CD1c-positive myeloid dendritic cell (primary cell): Measurements from ENCODE around the gene KRTAP3-1.
"Not testable (repeated sequence)": the region's sequence is repeated elsewhere in the genome, so short reads cannot be mapped to it uniquely, and the experiment has no call there.

Source experiments
- DNase-seq: peaks from one replicate; pipeline ENCODE4 v3.0.0-alpha.2; 2016; ENCODE audit errors: extremely low spot score

Gene KRTAP3-1

GRCh38 chr17:41008811-41009210 lies at the start of gene KRTAP3-1:
TSS of gene KRTAP3-1 (minus strand) at chr17:41009128. CDS start at chr17:41009074, 54 bp downstream.
- DNase-seq: no peak

GRCh38 chr17:41057547-41057946 lies 48.6 kb upstream of the KRTAP3-1 start:
- DNase-seq: no peak

GRCh38 chr17:41055130-41055529 lies 46.2 kb upstream of the KRTAP3-1 start, which contains the start of gene KRTAP2-2:
TSS of gene KRTAP2-2 (minus strand) at chr17:41055230. CDS start at chr17:41055211, 19 bp downstream.
- DNase-seq: not testable (repeated sequence)

GRCh38 chr17:41054556-41054955 lies 45.6 kb upstream of the KRTAP3-1 start:
- not testable (repeated sequence) for DNase-seq

- no peak for DNase-seq
Observed at GRCh38 chr17:41054025-41054424, 45.1 kb upstream of the KRTAP3-1 start.

GRCh38 chr17:41052566-41052965 lies 43.6 kb upstream of the KRTAP3-1 start:
- DNase-seq: no peak

- DNase-seq: no peak
Observed at GRCh38 chr17:41049110-41049509, 40.2 kb upstream of the KRTAP3-1 start.

- no peak for DNase-seq
Observed at GRCh38 chr17:41048441-41048840, 39.5 kb upstream of the KRTAP3-1 start.

- not testable (repeated sequence) for DNase-seq
Observed at GRCh38 chr17:41046735-41047465, 38.0 kb upstream of the KRTAP3-1 start, which contains the start of gene KRTAP2-1. TSS of gene KRTAP2-1 (minus strand) at chr17:41047316. CDS start at chr17:41047267, 49 bp downstream.

GRCh38 chr17:41042953-41043352 lies 34.0 kb upstream of the KRTAP3-1 start:
- DNase-seq: no peak

GRCh38 chr17:41040783-41041571 lies 32.0 kb upstream of the KRTAP3-1 start, which contains the start of gene KRTAP1-1:
TSS of gene KRTAP1-1 (minus strand) at chr17:41041450. CDS start at chr17:41041397, 53 bp downstream.
- not testable (repeated sequence) for DNase-seq

GRCh38 chr17:41037853-41038350 lies 29.0 kb upstream of the KRTAP3-1 start:
- no peak for DNase-seq

GRCh38 chr17:41034346-41034935 lies 25.5 kb upstream of the KRTAP3-1 start, which contains the start of gene KRTAP1-3:
TSS of gene KRTAP1-3 (minus strand) at chr17:41034874. CDS start at chr17:41034821, 53 bp downstream.
- not testable (repeated sequence) for DNase-seq

- DNase-seq: no peak
Observed at GRCh38 chr17:41029633-41030245, 20.8 kb upstream of the KRTAP3-1 start, which contains the start of gene KRTAP1-4. TSS of gene KRTAP1-4 (minus strand) at chr17:41030195. CDS start at chr17:41030078, 117 bp downstream.

- no peak for DNase-seq
Observed at GRCh38 chr17:41026715-41027471, 18.0 kb upstream of the KRTAP3-1 start, which contains the start of gene KRTAP1-5. TSS of gene KRTAP1-5 (minus strand) at chr17:41027208. CDS start at chr17:41027155, 53 bp downstream.

- no peak for DNase-seq
Observed at GRCh38 chr17:41024697-41025096, 15.8 kb upstream of the KRTAP3-1 start.

- no peak for DNase-seq
Observed at GRCh38 chr17:41020336-41020735, 11.4 kb upstream of the KRTAP3-1 start.

GRCh38 chr17:41019415-41019814 lies 10.5 kb upstream of the KRTAP3-1 start:
- DNase-seq: no peak

GRCh38 chr17:41018541-41018940 lies 9.6 kb upstream of the KRTAP3-1 start:
- no peak for DNase-seq

- no peak for DNase-seq
Observed at GRCh38 chr17:41016578-41017215, 7.8 kb upstream of the KRTAP3-1 start.
